ENCODE measurements around the gene XYLT1.

GRCh38 chr16:17225541-17225940 is 245.2 kb downstream of the XYLT1 start:
- no peak for TF ChIP-seq POLR2A (IDR thresholded peaks at IDR 0.05; ENCODE audit: low read depth, low read length)
- no peak for TF ChIP-seq TAF1 (IDR thresholded peaks at IDR 0.05; ENCODE audit: low read depth, low read length)
- no peak for TF ChIP-seq POLR2AphosphoS5 (IDR thresholded peaks at IDR 0.05; ENCODE audit: low read depth, low read length)
- TF ChIP-seq SPI1 (IDR thresholded peaks at IDR 0.05; ENCODE audit: low read depth, low read length) = no peak
- TF ChIP-seq PAX5 (IDR thresholded peaks at IDR 0.05; ENCODE audit: insufficient read depth, low read length, severe bottlenecking) = no peak
- no peak for TF ChIP-seq POU2F2 (IDR thresholded peaks at IDR 0.05; ENCODE audit: low read depth, low read length)
